AG04449 (cell line): ENCODE measurements around the gene APLF.

ENCODE experiments used
- CTCF ChIA-PET: fragments of 350-600 bp; formaldehyde crosslinking; extraction: SDS; loops from one replicate; lab custom pipeline; 2021; ENCODE audit warnings: antibody characterized with exemption; lab: Yijun Ruan, JAX
- POLR2A ChIA-PET: fragments of 400-600, 350-600 bp; formaldehyde crosslinking; extraction: SDS; loops from one replicate; lab custom pipeline; 2020; ENCODE audit warnings: antibody characterized with exemption, inconsistent platforms; lab: Yijun Ruan, JAX
- DNase-seq: peaks from one replicate; pipeline ENCODE4 v3.0.0-alpha.2; 2010; ENCODE audit warnings: low read depth, low spot score
- H3K4me3 ChIP-seq: 2 replicates; pipeline ENCODE4 v1.5.1; 2011; ENCODE audit warnings: low read depth, mild to moderate bottlenecking, control low read depth, low read length
- CTCF ChIP-seq: IDR thresholded peaks from one replicate; pipeline ENCODE4 v1.5.1; 2011; ENCODE audit warnings: mild to moderate bottlenecking, moderate library complexity, low read length, control low read depth, inconsistent platforms; ENCODE audit not compliant: insufficient read depth; ENCODE audit errors: missing control alignments

Gene APLF

GRCh38 chr2:68588589-68588988 is 121.2 kb downstream of the APLF start:
- ChIA-PET CTCF (interaction anchor here (1.3 kb wide), 1 partner anchor 125 kb away, joined by 3 read pairs; no protein-coding TSS in a partner anchor), POLR2A (no interaction called here)
- H3K4me3 ChIP-seq = no peak overlapping the region
- TF ChIP-seq CTCF = no peak
- DNase-seq = no peak

- DNase-seq = no peak
- TF ChIP-seq CTCF = no peak
- ChIA-PET CTCF (interaction anchor here (1.4 to 8.2 kb wide), 2 partner anchors 9 to 125 kb away, joined by 3 to 116 read pairs; partner anchors contain the start of genes APLF and FBXO48), POLR2A (no interaction called here)
- H3K4me3 ChIP-seq = no peak overlapping the region
These were observed 122.6 kb downstream of the APLF start for GRCh38 chr2:68589963-68590362.

DNA sequence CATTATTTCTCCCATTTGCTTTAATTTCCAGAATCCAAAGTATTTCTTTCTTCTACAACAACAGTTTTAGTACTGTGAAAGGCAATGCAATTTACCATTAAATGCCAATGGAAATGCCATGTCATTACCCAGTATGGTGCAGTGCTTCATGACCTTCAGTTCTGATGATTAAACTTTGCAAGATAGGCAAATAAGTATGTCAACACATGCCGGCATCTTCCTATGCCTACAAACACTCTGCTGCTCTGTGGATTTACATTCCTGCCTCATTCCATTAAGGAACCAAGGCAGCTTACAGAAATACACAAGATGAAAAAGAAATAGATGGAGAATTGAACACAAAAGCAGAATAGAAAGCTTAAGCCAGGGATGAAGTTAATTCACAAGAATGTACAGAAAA is 123.3 kb downstream of the APLF start:
- ChIA-PET POLR2A (no interaction called here), CTCF (interaction anchor here (1.4 to 8.2 kb wide), 3 partner anchors 8 to 126 kb away, joined by 3 to 116 read pairs (median 3); partner anchors contain the start of genes APLF and FBXO48)
- no peak overlapping the region for H3K4me3 ChIP-seq
- no peak for DNase-seq
- TF ChIP-seq CTCF = no peak

GRCh38 chr2:68591225-68591624 is 123.8 kb downstream of the APLF start:
- no peak overlapping the region for H3K4me3 ChIP-seq
- no peak for DNase-seq
- ChIA-PET POLR2A (no interaction called here), CTCF (interaction anchor here (1.4 to 8.2 kb wide), 3 partner anchors 9 to 127 kb away, joined by 3 to 116 read pairs (median 12); partner anchors contain the start of genes APLF and FBXO48)
- no peak for TF ChIP-seq CTCF

DNA sequence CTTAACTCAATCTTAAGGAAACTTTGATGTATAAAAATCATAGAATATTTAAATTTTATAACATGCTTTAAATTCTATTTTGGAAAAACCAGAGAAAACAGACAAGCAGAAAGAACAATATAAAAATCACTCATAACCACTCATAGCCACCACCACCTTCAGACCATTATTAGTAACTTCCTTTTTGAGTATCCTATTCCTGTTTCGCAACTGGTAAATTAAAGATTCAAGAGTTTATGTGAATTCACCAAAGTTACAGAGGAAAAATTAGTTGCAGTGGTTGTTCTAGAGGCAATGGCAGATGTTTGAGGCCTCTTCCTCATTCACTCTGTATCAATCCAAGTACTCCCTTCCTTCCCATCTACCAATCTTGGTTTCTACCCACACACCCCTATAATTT is 126.7 kb downstream of the APLF start:
- ChIA-PET POLR2A (no interaction called here), CTCF (interaction anchor here (0.6 to 8.2 kb wide), 10 partner anchors 8 to 1248 kb away, joined by 3 to 116 read pairs (median 10); partner anchors contain the start of genes APLF and FBXO48)

More for the DNA sequence above, 126.7 kb downstream of the APLF start:
- no peak for DNase-seq
- no peak for TF ChIP-seq CTCF
- no peak overlapping the region for H3K4me3 ChIP-seq
